Measurements from ENCODE around the gene IKZF1. TPM values are rescaled to one million over a fixed set of nuclear protein-coding genes. Genes with fewer than 3 reads are reported as not detected.

IKZF1 gene
- total and polyA plus RNA-seq, 8 donors: 0.70 to 8.1 (median 1.4) TPM

DNA sequence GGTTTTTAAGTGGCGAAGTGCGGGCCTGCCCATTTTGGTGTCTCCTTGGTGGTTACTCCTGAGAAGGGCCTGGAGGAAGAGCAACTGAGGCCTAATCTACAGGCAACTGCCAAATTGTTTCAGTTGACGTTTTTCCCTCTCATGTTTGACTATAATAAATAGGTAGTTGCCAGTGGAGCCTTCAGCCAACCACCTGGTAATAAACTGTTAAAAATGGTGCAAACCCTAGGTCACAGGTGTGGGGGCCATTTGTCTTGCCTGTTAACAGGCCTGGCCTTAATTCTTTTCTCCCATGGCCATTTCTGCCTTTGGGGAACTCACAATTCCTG is 3.7 kb downstream of the IKZF1 start:
- H3K4me3 ChIP-seq: no peak overlapping the region
- no peak for FAIRE-seq

DNA sequence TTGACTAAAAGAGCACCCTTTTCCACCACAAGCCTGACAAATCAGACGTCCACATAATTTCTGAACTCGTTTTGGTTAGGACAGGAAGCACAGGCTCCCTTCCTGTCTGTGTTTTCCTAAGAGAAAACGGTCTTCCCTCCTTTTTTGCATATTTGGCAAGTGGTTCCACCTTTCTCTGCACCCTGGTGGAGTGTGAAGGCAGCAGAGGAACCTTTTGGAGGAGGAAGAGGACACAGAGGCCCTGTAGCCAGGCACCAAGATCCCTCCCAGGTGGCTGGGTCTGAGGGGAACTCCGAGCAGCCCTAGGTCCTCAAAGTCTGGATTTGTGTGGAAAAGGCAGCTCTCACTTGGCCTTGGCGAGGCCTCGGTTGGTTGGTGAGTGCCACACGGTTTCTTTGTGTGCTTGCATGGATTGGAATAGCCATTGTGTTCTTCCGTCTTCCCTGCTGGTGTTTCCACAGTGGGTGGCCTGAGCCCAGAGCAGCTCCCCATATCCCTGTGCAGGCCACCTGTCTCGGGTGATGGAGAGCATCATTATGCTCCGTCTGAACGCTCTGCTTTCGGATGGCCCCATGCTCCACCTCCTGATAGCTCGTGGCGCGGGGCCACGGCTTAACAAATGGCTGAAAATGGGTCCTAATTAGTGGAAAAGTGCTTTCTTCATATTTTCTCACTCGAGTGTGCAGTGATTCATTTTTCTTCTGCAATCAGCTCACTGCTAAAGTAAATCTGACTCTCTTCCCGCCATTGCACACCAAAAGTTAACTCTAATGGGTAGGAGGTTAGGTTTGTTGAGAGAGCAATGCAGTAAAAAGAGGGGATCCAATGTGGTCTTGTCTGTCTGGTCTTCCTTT is 4.2 kb downstream of the IKZF1 start:
- no peak overlapping the region for H3K27ac ChIP-seq
- ATAC-seq: no peak

More for the DNA sequence above, 3.7 kb downstream of the IKZF1 start:
- no peak for ATAC-seq
- Histone ChIP-seq H3K27ac (peak overlapping the region in 1 of 4 donors; percentile 15), H3K36me3 (no peaks in the 10 kb centered on the region), H3K27me3 (peaks cover 0 to 17% (median 4%) of the 10 kb centered on the region in 4 donors), H3K9me3 (no peaks in the 10 kb centered on the region), H3K4me1 (peaks cover 0 to 5% (median 0%) of the 10 kb centered on the region in 3 donors)
- intact Hi-C loops (cut with DNase I): no loop called here
- TF ChIP-seq, protein P1, sequence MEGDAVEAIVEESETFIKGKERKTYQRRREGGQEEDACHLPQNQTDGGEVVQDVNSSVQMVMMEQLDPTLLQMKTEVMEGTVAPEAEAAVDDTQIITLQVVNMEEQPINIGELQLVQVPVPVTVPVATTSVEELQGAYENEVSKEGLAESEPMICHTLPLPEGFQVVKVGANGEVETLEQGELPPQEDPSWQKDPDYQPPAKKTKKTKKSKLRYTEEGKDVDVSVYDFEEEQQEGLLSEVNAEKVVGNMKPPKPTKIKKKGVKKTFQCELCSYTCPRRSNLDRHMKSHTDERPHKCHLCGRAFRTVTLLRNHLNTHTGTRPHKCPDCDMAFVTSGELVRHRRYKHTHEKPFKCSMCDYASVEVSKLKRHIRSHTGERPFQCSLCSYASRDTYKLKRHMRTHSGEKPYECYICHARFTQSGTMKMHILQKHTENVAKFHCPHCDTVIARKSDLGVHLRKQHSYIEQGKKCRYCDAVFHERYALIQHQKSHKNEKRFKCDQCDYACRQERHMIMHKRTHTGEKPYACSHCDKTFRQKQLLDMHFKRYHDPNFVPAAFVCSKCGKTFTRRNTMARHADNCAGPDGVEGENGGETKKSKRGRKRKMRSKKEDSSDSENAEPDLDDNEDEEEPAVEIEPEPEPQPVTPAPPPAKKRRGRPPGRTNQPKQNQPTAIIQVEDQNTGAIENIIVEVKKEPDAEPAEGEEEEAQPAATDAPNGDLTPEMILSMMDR (IDR thresholded peaks at IDR 0.05): no peak
- whole genome bisulfite sequencing, 2 donors: 66 to 70% methylated on average over 3 of the region's 3 CpGs
- no peak for DNase-seq

DNA sequence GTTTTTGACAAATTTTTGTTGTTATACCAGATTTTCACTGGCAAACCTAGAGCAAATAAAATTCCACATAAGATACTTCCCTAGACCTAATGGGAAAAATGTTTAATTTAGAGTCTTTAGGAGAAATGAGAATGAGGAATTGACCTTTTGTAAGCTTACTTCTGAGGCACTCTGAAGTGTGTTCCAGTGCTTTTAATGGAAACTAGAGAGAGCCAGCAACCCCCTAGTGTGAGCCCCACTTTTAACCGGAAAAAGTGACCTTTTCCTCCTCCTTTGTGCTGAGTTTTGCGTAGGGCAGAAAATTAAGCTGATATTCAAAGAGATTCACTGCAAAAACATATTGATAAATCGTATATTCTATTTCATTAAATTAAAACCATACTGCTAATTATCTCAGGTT is 5.2 kb downstream of the IKZF1 start:
- Histone ChIP-seq H3K4me3 (no peak overlapping the region), H3K9me3 (no peaks in the 10 kb centered on the region), H3K27ac (no peak overlapping the region), H3K36me3 (no peaks in the 10 kb centered on the region), H3K4me1 (peaks cover 0 to 4% (median 0%) of the 10 kb centered on the region in 3 donors), H3K27me3 (peaks cover 0 to 20% (median 2%) of the 10 kb centered on the region in 4 donors)
- no peak for ATAC-seq
- TF ChIP-seq, protein P1 (IDR thresholded peaks at IDR 0.05): no peak
- intact Hi-C loops (cut with DNase I): no loop called here
- 76 to 77% methylated on average over 3 of the region's 3 CpGs for WGBS, 2 donors
- no peak for FAIRE-seq
- DNase-seq: no peak

More for the DNA sequence above, 4.2 kb downstream of the IKZF1 start:
- intact Hi-C loops (cut with DNase I): no loop called here
- TF ChIP-seq, protein P1 (IDR thresholded peaks at IDR 0.05): no peak
- H3K36me3 ChIP-seq: no peaks in the 10 kb centered on the region
- peaks cover 0 to 5% (median 0%) of the 10 kb centered on the region in 3 donors for H3K4me1 ChIP-seq
- 56 to 68% methylated on average over 18 of the region's 18 CpGs for WGBS, 2 donors
- FAIRE-seq (no peak), DNase-seq (no peak)
- H3K4me3 ChIP-seq: no peak overlapping the region
- no peaks in the 10 kb centered on the region for H3K9me3 ChIP-seq
- H3K27me3 ChIP-seq: peaks cover 0 to 17% (median 2%) of the 10 kb centered on the region in 4 donors

DNA sequence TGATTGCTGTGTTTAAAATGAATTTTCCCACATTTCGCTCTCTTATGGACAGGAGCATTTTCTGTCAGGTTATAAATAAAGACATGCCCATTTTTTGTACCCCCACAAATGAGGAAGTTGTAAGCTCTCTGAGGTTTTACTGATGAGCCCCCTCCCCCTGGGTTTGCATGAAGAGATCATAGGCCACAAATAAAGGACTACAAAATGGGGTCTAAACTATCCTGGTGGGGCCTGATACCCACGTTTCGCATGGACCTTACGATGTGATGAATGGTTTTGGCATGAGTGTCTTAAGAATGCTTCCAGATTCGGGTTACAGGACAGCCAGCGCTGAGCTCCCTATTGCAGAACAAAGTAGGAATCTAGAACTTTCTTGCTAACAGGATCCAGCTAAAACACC is 5.8 kb downstream of the IKZF1 start:
- H3K4me3 ChIP-seq: no peak overlapping the region
- H3K4me1 ChIP-seq: no peaks in the 10 kb centered on the region
- intact Hi-C loops (cut with DNase I): no loop called here
- H3K27ac ChIP-seq: no peak overlapping the region
- H3K36me3 ChIP-seq: no peaks in the 10 kb centered on the region
- ATAC-seq: no peak
- 66 to 76% methylated on average over 6 of the region's 6 CpGs for WGBS, 2 donors
- peaks cover 0 to 17% (median 2%) of the 10 kb centered on the region in 4 donors for H3K27me3 ChIP-seq
- no peak for DNase-seq
- no peaks in the 10 kb centered on the region for H3K9me3 ChIP-seq
- TF ChIP-seq, protein P1 (IDR thresholded peaks at IDR 0.05): no peak
- FAIRE-seq: no peak

DNA sequence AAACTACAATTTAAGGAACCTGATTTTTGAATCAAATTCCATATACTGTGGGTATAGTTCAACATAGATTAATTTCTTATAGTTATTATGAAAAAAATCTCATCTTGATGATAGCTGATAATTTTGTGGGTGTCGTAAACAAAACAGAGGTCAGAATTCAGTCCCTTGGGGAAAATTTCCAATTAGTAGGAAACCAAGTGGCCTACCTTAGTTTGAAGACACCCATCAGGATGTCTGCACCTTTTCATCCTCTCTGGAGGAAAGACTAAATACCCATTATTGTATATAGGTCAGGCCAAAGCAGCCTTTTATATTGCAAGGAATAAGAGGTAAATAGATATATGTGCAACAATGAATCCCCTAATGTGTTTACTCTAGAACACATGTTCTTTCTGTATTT is 6.4 kb downstream of the IKZF1 start:
- TF ChIP-seq, protein P1 (IDR thresholded peaks at IDR 0.05): no peak
- no peak for FAIRE-seq
- no peak for DNase-seq
- H3K27ac ChIP-seq: no peak overlapping the region
- intact Hi-C loops (cut with DNase I): no loop called here
- no peak overlapping the region for H3K4me3 ChIP-seq
- no peaks in the 10 kb centered on the region for H3K4me1 ChIP-seq
- no peaks in the 10 kb centered on the region for H3K36me3 ChIP-seq
- no peak for ATAC-seq
- peaks cover 0 to 13% (median 0%) of the 10 kb centered on the region in 4 donors for H3K27me3 ChIP-seq
- 93 to 97% methylated on average over 1 of the region's 1 CpG for WGBS, 2 donors
- no peaks in the 10 kb centered on the region for H3K9me3 ChIP-seq
